Fibroblast of the aortic adventitia (primary cell): ENCODE measurements around the gene NTN5. TPM values are rescaled to one million over a fixed set of nuclear protein-coding genes. Genes with fewer than 3 reads are reported as not detected.
A peak's percentile ranks its signal among the peaks of the same experiment; 100 is the strongest.

ENCODE experiments used
- DNase-seq: peaks from one replicate; pipeline ENCODE4 v3.0.0-alpha.2; 2010; ENCODE audit warnings: low read depth
- H3K4me3 ChIP-seq: 2 replicates; pipeline ENCODE4 v1.5.1; 2011; ENCODE audit warnings: low read depth, mild to moderate bottlenecking, control low read depth, low read length, moderate library complexity
- CTCF ChIP-seq: IDR thresholded peaks from 2 replicates; pipeline ENCODE4 v1.5.1; 2011; ENCODE audit warnings: mild to moderate bottlenecking, low read length, control low read depth, inconsistent platforms; ENCODE audit not compliant: insufficient read depth
- total RNA-seq: library from RNA; depleted of rRNA; stranded (reverse); fragments of >200 nt; gene quantifications from 2 replicates; pipeline ENCODE4 v1.2.3, GENCODE V29; 2012; ENCODE audit warnings: low replicate concordance

Gene NTN5
- total RNA-seq, 1 donor, result 0.09 TPM

- no peak for TF ChIP-seq CTCF
- DNase-seq, result no peak
- peak overlapping the region; percentile 79 for H3K4me3 ChIP-seq
These were observed 56.2 kb downstream of the NTN5 start for GRCh38 chr19:48616491-48617056.

GRCh38 chr19:48616041-48616436 is 56.8 kb downstream of the NTN5 start:
- no peak for TF ChIP-seq CTCF
- DNase-seq, result no peak
- no peak overlapping the region for H3K4me3 ChIP-seq

GRCh38 chr19:48615231-48616040 is 57.4 kb downstream of the NTN5 start:
- no peak for DNase-seq
- no peak overlapping the region for H3K4me3 ChIP-seq

GRCh38 chr19:48614436-48615230 is 58.2 kb downstream of the NTN5 start, which contains the start of gene FAM83E:
Gene FAM83E (minus strand): TSS chr19:48615076. CDS start chr19:48613372, 1,704 bp downstream.
- H3K4me3 ChIP-seq, result no peak within 1 kb of the TSS
- no peak for TF ChIP-seq CTCF
- no peak for DNase-seq

More at GRCh38 chr19:48615231-48616040, 57.4 kb downstream of the NTN5 start:
- TF ChIP-seq CTCF, result no peak

- no peak for DNase-seq
- no peak for TF ChIP-seq CTCF
These were observed 58.9 kb downstream of the NTN5 start for GRCh38 chr19:48613852-48614435.

GRCh38 chr19:48613024-48613851 is 59.6 kb downstream of the NTN5 start:
- H3K4me3 ChIP-seq, result no peak overlapping the region
- DNase-seq, result no peak
- no peak for TF ChIP-seq CTCF

More at GRCh38 chr19:48613852-48614435, 58.9 kb downstream of the NTN5 start:
- H3K4me3 ChIP-seq, result no peak overlapping the region
